ENCODE data around the gene SH3BGR.

The SH3BGR gene

DNA sequence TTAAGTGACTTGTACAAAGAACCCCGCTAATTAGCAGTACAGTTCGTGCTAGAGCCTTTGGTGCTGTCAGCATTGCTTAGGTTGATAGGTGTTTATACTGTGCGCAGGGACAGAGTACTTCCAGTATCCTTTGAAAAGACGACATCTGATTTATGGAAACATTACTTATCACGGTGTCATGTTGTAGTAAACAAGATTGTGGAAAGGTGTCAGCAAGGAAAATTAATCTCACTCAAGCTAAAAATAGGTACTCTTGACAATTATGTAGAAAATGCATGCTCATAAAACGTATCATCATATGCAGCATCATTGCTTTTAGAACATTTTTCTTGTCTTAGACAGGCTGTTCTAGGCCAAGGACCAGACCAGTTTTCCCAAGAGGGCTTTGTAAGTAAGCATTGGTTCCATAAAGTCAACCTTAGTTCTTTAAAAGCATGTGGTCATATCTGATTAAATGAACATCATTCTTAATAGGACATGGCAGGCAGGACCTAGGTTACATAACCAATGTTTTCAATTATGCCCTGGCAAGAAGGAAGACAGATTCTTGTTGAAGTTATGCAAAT lies 33.0 kb downstream of the SH3BGR start:
- no peak for DNase-seq (ENCODE audit: low read depth in 1 of 2, low spot score in 1 of 2)
- no peak for TF ChIP-seq SPI1 (IDR thresholded peaks at IDR 0.05; ENCODE audit: borderline replicate concordance, low read depth)
- TF ChIP-seq POLR2AphosphoS5 (IDR thresholded peaks at IDR 0.05; ENCODE audit: low read depth): no peak
- TF ChIP-seq, protein P1, sequence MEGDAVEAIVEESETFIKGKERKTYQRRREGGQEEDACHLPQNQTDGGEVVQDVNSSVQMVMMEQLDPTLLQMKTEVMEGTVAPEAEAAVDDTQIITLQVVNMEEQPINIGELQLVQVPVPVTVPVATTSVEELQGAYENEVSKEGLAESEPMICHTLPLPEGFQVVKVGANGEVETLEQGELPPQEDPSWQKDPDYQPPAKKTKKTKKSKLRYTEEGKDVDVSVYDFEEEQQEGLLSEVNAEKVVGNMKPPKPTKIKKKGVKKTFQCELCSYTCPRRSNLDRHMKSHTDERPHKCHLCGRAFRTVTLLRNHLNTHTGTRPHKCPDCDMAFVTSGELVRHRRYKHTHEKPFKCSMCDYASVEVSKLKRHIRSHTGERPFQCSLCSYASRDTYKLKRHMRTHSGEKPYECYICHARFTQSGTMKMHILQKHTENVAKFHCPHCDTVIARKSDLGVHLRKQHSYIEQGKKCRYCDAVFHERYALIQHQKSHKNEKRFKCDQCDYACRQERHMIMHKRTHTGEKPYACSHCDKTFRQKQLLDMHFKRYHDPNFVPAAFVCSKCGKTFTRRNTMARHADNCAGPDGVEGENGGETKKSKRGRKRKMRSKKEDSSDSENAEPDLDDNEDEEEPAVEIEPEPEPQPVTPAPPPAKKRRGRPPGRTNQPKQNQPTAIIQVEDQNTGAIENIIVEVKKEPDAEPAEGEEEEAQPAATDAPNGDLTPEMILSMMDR (IDR thresholded peaks at IDR 0.05; ENCODE audit: insufficient read depth, low read length): no peak
- TF ChIP-seq GABPA (IDR thresholded peaks at IDR 0.05; ENCODE audit: low read depth): no peak
- TF ChIP-seq, protein P2, sequence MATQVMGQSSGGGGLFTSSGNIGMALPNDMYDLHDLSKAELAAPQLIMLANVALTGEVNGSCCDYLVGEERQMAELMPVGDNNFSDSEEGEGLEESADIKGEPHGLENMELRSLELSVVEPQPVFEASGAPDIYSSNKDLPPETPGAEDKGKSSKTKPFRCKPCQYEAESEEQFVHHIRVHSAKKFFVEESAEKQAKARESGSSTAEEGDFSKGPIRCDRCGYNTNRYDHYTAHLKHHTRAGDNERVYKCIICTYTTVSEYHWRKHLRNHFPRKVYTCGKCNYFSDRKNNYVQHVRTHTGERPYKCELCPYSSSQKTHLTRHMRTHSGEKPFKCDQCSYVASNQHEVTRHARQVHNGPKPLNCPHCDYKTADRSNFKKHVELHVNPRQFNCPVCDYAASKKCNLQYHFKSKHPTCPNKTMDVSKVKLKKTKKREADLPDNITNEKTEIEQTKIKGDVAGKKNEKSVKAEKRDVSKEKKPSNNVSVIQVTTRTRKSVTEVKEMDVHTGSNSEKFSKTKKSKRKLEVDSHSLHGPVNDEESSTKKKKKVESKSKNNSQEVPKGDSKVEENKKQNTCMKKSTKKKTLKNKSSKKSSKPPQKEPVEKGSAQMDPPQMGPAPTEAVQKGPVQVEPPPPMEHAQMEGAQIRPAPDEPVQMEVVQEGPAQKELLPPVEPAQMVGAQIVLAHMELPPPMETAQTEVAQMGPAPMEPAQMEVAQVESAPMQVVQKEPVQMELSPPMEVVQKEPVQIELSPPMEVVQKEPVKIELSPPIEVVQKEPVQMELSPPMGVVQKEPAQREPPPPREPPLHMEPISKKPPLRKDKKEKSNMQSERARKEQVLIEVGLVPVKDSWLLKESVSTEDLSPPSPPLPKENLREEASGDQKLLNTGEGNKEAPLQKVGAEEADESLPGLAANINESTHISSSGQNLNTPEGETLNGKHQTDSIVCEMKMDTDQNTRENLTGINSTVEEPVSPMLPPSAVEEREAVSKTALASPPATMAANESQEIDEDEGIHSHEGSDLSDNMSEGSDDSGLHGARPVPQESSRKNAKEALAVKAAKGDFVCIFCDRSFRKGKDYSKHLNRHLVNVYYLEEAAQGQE (IDR thresholded peaks at IDR 0.05; ENCODE audit: insufficient replicate concordance, low read depth): no peak
- no peak overlapping the region for H3K27ac ChIP-seq (replicated peaks)
- no peak overlapping the region for H3K4me3 ChIP-seq (replicated peaks; ENCODE audit: insufficient read depth, low read length)
- H3K27me3 ChIP-seq (ENCODE audit: insufficient read depth, poor library complexity, severe bottlenecking): no peaks in the 10 kb centered on the region

- H3K4me3 ChIP-seq (replicated peaks; ENCODE audit: insufficient read depth, low read length): no peak overlapping the region
- TF ChIP-seq SPI1 (IDR thresholded peaks at IDR 0.05; ENCODE audit: borderline replicate concordance, low read depth) (no peak), GABPA (IDR thresholded peaks at IDR 0.05; ENCODE audit: low read depth) (no peak), POLR2AphosphoS5 (IDR thresholded peaks at IDR 0.05; ENCODE audit: low read depth) (no peak)
- TF ChIP-seq, protein P2 (IDR thresholded peaks at IDR 0.05; ENCODE audit: insufficient replicate concordance, low read depth): no peak
- TF ChIP-seq, protein P1 (IDR thresholded peaks at IDR 0.05; ENCODE audit: insufficient read depth, low read length): no peak
- no peak overlapping the region for H3K27ac ChIP-seq (replicated peaks)
- H3K27me3 ChIP-seq (ENCODE audit: insufficient read depth, poor library complexity, severe bottlenecking): no peaks in the 10 kb centered on the region
- no peak for DNase-seq (ENCODE audit: low read depth in 1 of 2, low spot score in 1 of 2)
These were observed 37.7 kb downstream of the SH3BGR start for GRCh38 chr21:39489380-39489924.

GRCh38 chr21:39499156-39499555 lies 47.4 kb downstream of the SH3BGR start:
- H3K4me3 ChIP-seq (replicated peaks; ENCODE audit: insufficient read depth, low read length): no peak overlapping the region
- no peak overlapping the region for H3K27ac ChIP-seq (replicated peaks)
- TF ChIP-seq SPI1 (IDR thresholded peaks at IDR 0.05; ENCODE audit: borderline replicate concordance, low read depth) (no peak), POLR2AphosphoS5 (IDR thresholded peaks at IDR 0.05; ENCODE audit: low read depth) (no peak), GABPA (IDR thresholded peaks at IDR 0.05; ENCODE audit: low read depth) (no peak)
- TF ChIP-seq, protein P1 (IDR thresholded peaks at IDR 0.05; ENCODE audit: insufficient read depth, low read length): no peak
- TF ChIP-seq, protein P2 (IDR thresholded peaks at IDR 0.05; ENCODE audit: insufficient replicate concordance, low read depth): no peak
- DNase-seq (ENCODE audit: low read depth in 1 of 2, low spot score in 1 of 2): no peak
- no peaks in the 10 kb centered on the region for H3K27me3 ChIP-seq (ENCODE audit: insufficient read depth, poor library complexity, severe bottlenecking)

All from HL-60 (cell line).